IMR-90 (cell line): Measurements from ENCODE around the gene GSTP1. TPM values are rescaled to one million over a fixed set of nuclear protein-coding genes. Genes with fewer than 3 reads are reported as not detected.
"Not testable (repeated sequence)": the region's sequence is repeated elsewhere in the genome, so short reads cannot be mapped to it uniquely, and the experiment has no call there.

Source experiments
- ATAC-seq: fragments of 200-7000 bp; cut with Tn5 transposase; 2 replicates; pipeline ENCODE4 v1.9.1; 2020; ENCODE audit warnings: low read depth, mild to moderate bottlenecking, moderate library complexity
- BruUV-seq: library from RNA; stranded (reverse); fragments of 400-500 nt; replicated peaks from 2 replicates; lab custom pipeline; 2021; lab: Mats Ljungman, UMichigan
- CTCF ChIA-PET: fragments of 300-600 bp; formaldehyde crosslinking; extraction: SDS; loops from one replicate; lab custom pipeline; 2021; ENCODE audit warnings: antibody characterized with exemption; lab: Yijun Ruan, JAX
- POLR2A ChIA-PET: fragments of 300-600 bp; sonication (Branson Sonifier 250); formaldehyde crosslinking; loops from one replicate; lab custom pipeline; 2022; ENCODE audit warnings: antibody characterized with exemption; ENCODE audit not compliant: unreplicated experiment; lab: Charles Lee
- DNase-seq: peaks from one replicate; pipeline ENCODE4 v3.0.0; 2013
- H2AFZ ChIP-seq: replicated peaks from 2 replicates; pipeline ENCODE3; 2013; ENCODE audit warnings: low read length, mild to moderate bottlenecking; ENCODE audit not compliant: poor library complexity
- H2AK5ac ChIP-seq: 2 replicates; pipeline ENCODE4 v1.6.1; 2013; ENCODE audit warnings: low read depth, low read length, inconsistent platforms
- H2AK9ac ChIP-seq: replicated peaks from 2 replicates; pipeline ENCODE3; 2013; ENCODE audit warnings: mild to moderate bottlenecking, low read depth, low read length, moderate library complexity; ENCODE audit not compliant: poor library complexity
- H2BK120ac ChIP-seq: 2 replicates; pipeline ENCODE4 v1.6.1; 2013; ENCODE audit warnings: low read depth, low read length, inconsistent platforms
- H2BK15ac ChIP-seq: 3 replicates; pipeline ENCODE4 v1.6.1; 2013; ENCODE audit warnings: low read depth, low read length, inconsistent platforms
- H2BK20ac ChIP-seq: 2 replicates; pipeline ENCODE4 v1.6.1; 2013; ENCODE audit warnings: low read depth, mild to moderate bottlenecking, inconsistent platforms, low read length, moderate library complexity
- H2BK5ac ChIP-seq: 2 replicates; pipeline ENCODE4 v1.6.1; 2013; ENCODE audit warnings: mild to moderate bottlenecking, low read depth, low read length, inconsistent platforms; ENCODE audit not compliant: poor library complexity, severe bottlenecking
- H3K14ac ChIP-seq: replicated peaks from 2 replicates; pipeline ENCODE4 v1.6.1; 2013; ENCODE audit warnings: low read depth, low read length, inconsistent platforms
- H3K18ac ChIP-seq: 2 replicates; pipeline ENCODE4 v1.6.1; 2013; ENCODE audit warnings: low read depth, low read length, control low read depth
- H3K23ac ChIP-seq: 2 replicates; pipeline ENCODE4 v1.6.1; 2013; ENCODE audit warnings: low read depth, low read length, inconsistent platforms
- H3K27ac ChIP-seq: 2 replicates; pipeline ENCODE4 v1.5.1; 2013; ENCODE audit warnings: mild to moderate bottlenecking, control low read depth, low read length; ENCODE audit not compliant: insufficient read depth
- H3K27me3 ChIP-seq: 2 replicates; pipeline ENCODE4 v1.6.1; 2013; ENCODE audit warnings: low read length; ENCODE audit not compliant: control insufficient read depth, insufficient read depth
- H3K36me3 ChIP-seq: 2 replicates; pipeline ENCODE4 v1.6.1; 2013; ENCODE audit warnings: low read length, mixed read lengths; ENCODE audit not compliant: control insufficient read depth, insufficient read depth
- H3K4ac ChIP-seq: 2 replicates; pipeline ENCODE4 v1.6.1; 2013; ENCODE audit warnings: low read depth, low read length, inconsistent platforms
- H3K4me1 ChIP-seq: 2 replicates; pipeline ENCODE4 v1.6.1; 2013; ENCODE audit warnings: low read length, mixed read lengths; ENCODE audit not compliant: control insufficient read depth, insufficient read depth
- H3K4me2 ChIP-seq: 2 replicates; pipeline ENCODE4 v1.6.1; 2013; ENCODE audit warnings: low read depth, mild to moderate bottlenecking, control low read depth, low read length, moderate library complexity
- H3K4me3 ChIP-seq: 2 replicates; pipeline ENCODE4 v1.5.1; 2013; ENCODE audit warnings: low read depth, mild to moderate bottlenecking, control low read depth, low read length, moderate library complexity; ENCODE audit not compliant: insufficient read depth
- H3K56ac ChIP-seq: 2 replicates; pipeline ENCODE4 v1.6.1; 2013; ENCODE audit warnings: low read length, inconsistent platforms; ENCODE audit not compliant: insufficient read depth; ENCODE audit errors: extremely low read depth
- H3K79me1 ChIP-seq, 2 experiments: 2 replicates each; pipeline ENCODE4 v1.6.1; 2013; ENCODE audit warnings: low read length in 2 of 2, inconsistent platforms in 1 of 2, low read depth in 1 of 2
- H3K9ac ChIP-seq: 2 replicates; pipeline ENCODE4 v1.6.1; 2013; ENCODE audit warnings: low read depth, low read length, control low read depth
- H3K9me1 ChIP-seq: 2 replicates; pipeline ENCODE4 v1.6.1; 2013; ENCODE audit warnings: low read length, inconsistent platforms; ENCODE audit not compliant: insufficient read depth
- H3K9me3 ChIP-seq: 2 replicates; pipeline ENCODE4 v1.6.1; 2013; ENCODE audit warnings: low read length; ENCODE audit not compliant: control insufficient read depth, insufficient read depth
- H4K20me1 ChIP-seq: 2 replicates; pipeline ENCODE4 v1.6.1; 2013; ENCODE audit warnings: low read length, inconsistent platforms; ENCODE audit not compliant: insufficient read depth
- H4K5ac ChIP-seq: 2 replicates; pipeline ENCODE4 v1.6.1; 2013; ENCODE audit warnings: mild to moderate bottlenecking, low read depth, low read length, control low read depth
- H4K8ac ChIP-seq, 2 experiments: 2 replicates each; pipeline ENCODE4 v1.6.1; 2013; ENCODE audit warnings: low read depth in 2 of 2, low read length in 2 of 2, control low read depth in 1 of 2, inconsistent platforms in 1 of 2
- H4K91ac ChIP-seq: 2 replicates; pipeline ENCODE4 v1.6.1; 2013; ENCODE audit warnings: low read depth, low read length, inconsistent platforms; ENCODE audit not compliant: insufficient read depth
- WGBS, 2 experiments: methylation state at CpG; one replicate each; pipeline versions ENCODE4 v1.1.5 to v1.1.7; 2013; ENCODE audit warnings: missing lambda C conversion rate in 2 of 2; ENCODE audit not compliant: insufficient read length in 1 of 2; ENCODE audit errors: extremely low coverage in 2 of 2; 5-methylcytosine and 5-hydroxymethylcytosine counted together
- dilution Hi-C: fragments of 300-500 bp; cut with HindIII; formaldehyde crosslinking; loops from one replicate; pipeline ENCODE4 v1.14.3; 2018; ENCODE audit warnings: low sequenced_read_pairs; ENCODE audit not compliant: unreplicated experiment
- in situ Hi-C: fragments of 300-500 bp; cut with MboI; formaldehyde crosslinking; loops from 3 replicates; pipeline ENCODE4 v1.14.3; 2019; ENCODE audit warnings: low sequenced_read_pairs, inconsistent platforms, mixed read lengths
- intact Hi-C: fragments of 100-400 bp; cut with micrococcal nuclease; formaldehyde crosslinking; loops from 2 replicates; pipeline ENCODE4 v1.10.0; 2022
- polyA plus RNA-seq, 3 experiments: library from polyadenylated mRNA; depleted of rRNA; stranded (reverse); fragments of >200 nt; gene quantifications; 2 replicates each; pipeline ENCODE4 v1.2.3, GENCODE V29; 2012; ENCODE audit warnings: low replicate concordance in 1 of 3
- total RNA-seq: library from RNA; depleted of rRNA; stranded (reverse); fragments of >200 nt; gene quantifications from 2 replicates; pipeline ENCODE4 v1.2.3, GENCODE V29; 2012

The GSTP1 gene
- total and polyA plus RNA-seq, 2 of the 4 experiments (the other 2 are of a cell fraction) = 947 to 1,539 TPM

DNA sequence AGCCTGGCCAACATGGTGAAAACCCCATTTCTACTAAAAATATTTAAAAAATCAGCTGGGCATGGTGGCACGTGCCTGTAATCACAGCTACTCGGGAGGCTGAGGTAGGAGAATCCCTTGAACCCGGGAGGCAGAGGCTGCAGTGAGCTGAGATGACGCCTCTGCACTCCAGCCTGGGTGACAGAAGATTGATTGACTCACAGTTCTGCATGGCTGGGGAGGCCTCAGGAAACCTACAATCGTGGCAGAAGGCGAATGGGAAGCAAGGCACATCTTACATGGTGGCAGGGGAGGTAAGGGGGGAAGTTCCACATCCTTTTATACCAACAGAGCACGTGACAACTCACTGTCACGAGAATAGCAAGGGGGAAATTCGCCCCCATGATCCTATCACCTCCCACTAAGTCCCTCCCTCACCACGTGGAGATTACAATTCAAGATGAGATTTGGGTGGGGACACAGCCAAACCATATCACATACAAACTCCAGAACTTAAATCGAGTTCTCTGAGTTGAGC lies 5.3 kb downstream of the GSTP1 start:
- H2BK120ac ChIP-seq, H3K27me3 ChIP-seq, H3K9me3 ChIP-seq, DNase-seq, H2BK15ac ChIP-seq, H3K4me2 ChIP-seq, H2AK9ac ChIP-seq, dilution Hi-C loops, H4K8ac ChIP-seq, in situ Hi-C loops, H3K27ac ChIP-seq, H3K4me3 ChIP-seq, H2BK20ac ChIP-seq, H3K23ac ChIP-seq, BruUV-seq, CTCF ChIA-PET, H4K5ac ChIP-seq, H4K91ac ChIP-seq, H3K56ac ChIP-seq, intact Hi-C loops, H2AK5ac ChIP-seq, H3K14ac ChIP-seq, H3K18ac ChIP-seq, H2BK5ac ChIP-seq, H3K4ac ChIP-seq, H2AFZ ChIP-seq, POLR2A ChIA-PET, ATAC-seq, H3K9ac ChIP-seq: not testable (repeated sequence)
- Histone ChIP-seq H3K79me1 (peaks cover 18 to 37% of the 10 kb centered on the region in 2 experiments), H4K20me1 (peaks cover 31% of the 10 kb centered on the region), H3K36me3 (peaks cover 20% of the 10 kb centered on the region), H3K9me1 (peaks cover 12% of the 10 kb centered on the region), H3K4me1 (peaks cover 11% of the 10 kb centered on the region)
- 88% methylated on average over 4 of the region's 11 CpGs; no CpG with 5 or more reads in 1 of the 2 experiments for WGBS, 2 experiments
